Measurements from ENCODE around the gene FGA.
"Not testable (repeated sequence)": the region's sequence is repeated elsewhere in the genome, so short reads cannot be mapped to it uniquely, and the experiment has no call there.

FGA gene

GRCh38 chr4:154608361-154609252, 18.1 kb upstream of the FGA start:
- DNase-seq: no peak

DNA sequence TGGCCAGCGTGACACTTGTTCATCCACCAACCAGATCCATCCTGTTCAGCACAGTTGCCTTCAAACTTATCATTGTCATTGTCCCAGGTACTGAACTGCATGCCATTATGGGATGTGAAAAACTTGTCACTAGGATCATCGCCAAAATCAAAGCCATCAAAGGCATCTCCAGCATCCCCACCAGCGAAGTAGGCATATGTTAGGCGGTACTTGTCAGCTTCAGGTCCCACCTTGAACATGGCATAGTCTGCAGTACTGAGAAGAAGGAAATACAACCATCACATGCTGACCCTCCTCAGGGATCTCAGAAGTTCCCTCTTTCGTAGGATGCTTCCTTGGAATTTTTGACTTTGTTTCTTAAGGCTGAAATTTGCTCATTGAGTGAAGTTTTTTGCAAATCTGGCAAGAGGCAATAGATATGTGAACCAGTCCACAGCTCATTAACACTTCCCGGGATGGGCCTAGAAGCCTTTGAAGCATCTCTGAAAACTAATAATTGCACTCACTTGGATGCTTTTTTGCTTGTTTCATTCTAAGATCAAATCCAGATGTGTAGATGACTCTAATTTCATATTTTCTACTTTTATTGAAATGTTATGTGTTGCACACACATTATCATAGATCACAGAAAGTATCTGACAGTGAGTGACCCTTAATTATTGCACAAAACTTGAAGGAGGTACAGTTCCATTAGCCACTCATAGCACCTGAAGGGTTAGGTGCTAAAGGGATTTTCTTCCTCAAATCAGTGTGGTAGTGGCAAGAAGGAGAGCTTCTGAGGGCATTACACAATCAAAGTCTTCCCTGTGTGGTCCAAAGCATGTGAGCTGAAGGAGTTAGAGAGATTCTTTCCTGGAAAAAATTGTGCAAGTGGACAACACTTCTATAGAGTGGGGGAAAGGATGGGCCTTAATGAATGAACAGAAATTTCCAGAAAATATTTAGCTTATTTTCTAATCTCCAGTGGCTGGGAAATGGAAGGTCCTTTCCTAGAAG, 16.5 kb upstream of the FGA start:
- DNase-seq: no peak

- no peak for DNase-seq
Observed at GRCh38 chr4:154604696-154605200, 14.2 kb upstream of the FGA start.

DNA sequence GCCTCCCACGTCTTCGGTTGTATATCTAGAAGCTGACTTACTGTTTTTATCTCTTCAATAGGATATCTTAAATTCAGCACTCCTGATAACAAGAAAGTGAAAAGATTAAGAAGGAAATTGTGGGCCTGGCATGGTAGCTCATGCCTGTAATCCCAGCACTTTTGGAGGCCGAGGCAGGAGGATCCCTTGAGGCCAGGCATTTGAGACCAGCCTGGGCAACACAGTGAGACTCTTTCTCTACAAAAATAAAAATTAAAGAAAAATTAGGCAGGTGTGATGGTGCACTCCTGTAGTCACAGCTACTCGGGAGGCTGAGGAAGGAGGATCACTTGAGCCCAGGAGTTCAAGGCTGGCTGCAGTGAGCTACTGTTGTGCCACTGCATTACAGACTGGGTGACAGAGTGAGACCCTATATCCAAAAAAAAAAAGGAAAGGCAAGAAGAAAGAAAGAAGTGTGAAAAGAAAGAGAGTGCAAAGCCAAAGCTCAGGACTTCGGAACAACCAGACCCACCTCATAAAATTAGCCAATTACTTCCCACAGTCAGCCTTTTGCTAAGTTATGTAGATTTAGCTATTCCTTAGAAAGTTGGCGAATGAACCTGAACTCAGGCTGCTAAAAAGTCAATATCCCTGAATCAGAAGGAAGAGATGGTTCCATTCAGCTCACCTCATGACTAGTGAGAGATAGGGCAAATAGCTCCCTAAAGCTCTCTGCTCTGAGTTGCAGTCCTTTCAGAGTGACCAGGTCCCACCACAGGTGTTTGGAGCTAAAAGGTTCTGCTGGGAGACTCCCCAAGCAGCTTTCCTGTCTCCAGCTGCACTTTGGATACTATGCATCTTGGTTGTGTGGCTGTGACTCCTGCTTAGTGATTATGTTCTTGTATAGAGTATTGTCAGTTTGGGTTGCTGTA, 12.7 kb upstream of the FGA start:
- DNase-seq: no peak

GRCh38 chr4:154602404-154603020, 12.0 kb upstream of the FGA start:
- DNase-seq: no peak

DNA sequence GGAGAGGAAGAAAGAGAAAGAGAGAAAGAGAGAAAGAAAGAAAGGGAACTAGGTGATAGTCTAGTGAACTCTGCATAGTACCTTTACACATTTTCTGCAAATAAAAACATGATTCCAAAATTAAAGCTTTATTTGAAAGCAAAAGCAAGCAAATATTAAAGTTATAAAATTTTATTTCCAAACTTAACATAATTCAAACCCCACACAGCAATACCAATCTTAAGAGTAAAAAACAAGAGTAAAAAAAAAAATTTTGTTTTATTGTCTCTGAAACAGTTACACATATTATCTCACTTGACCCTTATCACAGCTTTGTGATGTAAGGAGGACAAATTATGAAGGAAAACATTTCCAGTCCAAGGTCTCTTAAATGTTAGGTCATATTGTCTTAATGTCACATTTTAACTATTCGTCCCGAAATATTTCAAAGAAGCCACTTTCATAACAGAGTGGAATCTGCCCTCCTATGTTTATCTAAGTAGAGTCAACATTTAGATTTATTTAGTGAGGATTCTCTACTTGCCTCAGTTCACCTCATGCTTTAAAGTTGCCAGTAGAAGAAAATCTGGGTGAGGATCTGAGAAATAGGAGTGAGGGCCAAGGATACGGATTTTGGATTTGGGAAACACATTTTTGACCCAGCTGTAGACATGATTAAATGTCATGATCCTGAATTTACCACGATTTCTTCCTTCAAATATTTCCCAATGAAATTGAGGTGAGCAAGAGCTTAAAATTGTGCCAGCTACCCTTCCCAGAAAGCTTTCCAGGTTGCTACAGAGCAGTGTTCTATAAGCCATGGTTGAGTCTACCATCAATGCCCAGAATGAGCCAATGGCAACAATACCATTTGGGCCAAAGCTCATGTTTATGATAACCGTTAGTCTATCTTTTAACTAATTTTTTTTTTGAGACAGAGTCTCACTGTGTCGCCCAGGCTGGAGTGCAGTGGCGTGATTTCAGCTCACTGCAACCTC, 7.5 kb upstream of the FGA start:
- DNase-seq: no peak

- not testable (repeated sequence) for DNase-seq
Observed at GRCh38 chr4:154597281-154597680, 6.7 kb upstream of the FGA start.

GRCh38 chr4:154595807-154596206, 5.3 kb upstream of the FGA start:
- no peak for DNase-seq

DNA sequence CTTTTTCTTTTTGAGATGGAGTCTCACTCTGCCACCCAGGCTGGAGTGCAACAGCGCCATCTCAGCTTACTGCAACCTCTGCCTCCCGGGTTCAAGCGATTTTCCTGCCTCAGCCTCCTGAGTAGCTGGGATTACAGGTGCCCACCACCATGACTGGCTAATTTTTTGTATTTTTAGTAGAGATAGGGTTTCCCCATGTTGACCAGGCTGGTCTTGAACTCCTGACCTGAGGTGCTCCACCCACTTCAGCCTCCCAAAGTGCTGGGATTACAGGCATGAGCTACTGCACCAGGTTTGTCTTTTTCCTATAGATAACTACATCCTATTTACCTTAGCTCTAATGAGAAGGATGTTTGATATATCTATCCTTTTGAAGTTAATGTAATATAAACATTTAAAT, 3.8 kb upstream of the FGA start:
- not testable (repeated sequence) for DNase-seq

DNA sequence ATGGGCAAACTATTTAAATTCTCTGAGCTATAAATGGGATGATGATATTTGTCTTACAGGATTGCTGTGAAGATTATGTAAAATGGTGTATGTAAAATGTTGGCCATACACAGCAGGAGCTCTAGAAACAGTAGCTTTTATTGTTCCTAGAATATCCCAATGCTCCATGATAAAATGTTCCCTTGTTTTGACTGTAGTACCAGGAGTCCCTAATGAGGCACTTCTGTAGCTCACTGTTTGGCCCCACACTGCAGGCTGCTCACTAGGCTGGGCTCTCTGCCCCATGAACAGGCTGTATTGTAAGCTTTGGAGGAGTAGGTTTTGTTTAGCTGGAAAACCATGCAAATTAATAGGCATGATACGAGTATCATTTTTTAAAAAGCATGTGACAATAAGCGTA, 3.3 kb upstream of the FGA start:
- DNase-seq: peak in 33 of 56 donors; percentile 1 to 66 (median 22)

GRCh38 chr4:154591890-154592289, 1.3 kb upstream of the FGA start:
- no peak for DNase-seq

- no peak for DNase-seq
Observed at GRCh38 chr4:154589296-154590197, 995 bp downstream of the FGA start.

GRCh38 chr4:154588198-154588597, 2.3 kb downstream of the FGA start:
- no peak for DNase-seq

GRCh38 chr4:154586296-154587033, 4.1 kb downstream of the FGA start:
- no peak for DNase-seq

DNA sequence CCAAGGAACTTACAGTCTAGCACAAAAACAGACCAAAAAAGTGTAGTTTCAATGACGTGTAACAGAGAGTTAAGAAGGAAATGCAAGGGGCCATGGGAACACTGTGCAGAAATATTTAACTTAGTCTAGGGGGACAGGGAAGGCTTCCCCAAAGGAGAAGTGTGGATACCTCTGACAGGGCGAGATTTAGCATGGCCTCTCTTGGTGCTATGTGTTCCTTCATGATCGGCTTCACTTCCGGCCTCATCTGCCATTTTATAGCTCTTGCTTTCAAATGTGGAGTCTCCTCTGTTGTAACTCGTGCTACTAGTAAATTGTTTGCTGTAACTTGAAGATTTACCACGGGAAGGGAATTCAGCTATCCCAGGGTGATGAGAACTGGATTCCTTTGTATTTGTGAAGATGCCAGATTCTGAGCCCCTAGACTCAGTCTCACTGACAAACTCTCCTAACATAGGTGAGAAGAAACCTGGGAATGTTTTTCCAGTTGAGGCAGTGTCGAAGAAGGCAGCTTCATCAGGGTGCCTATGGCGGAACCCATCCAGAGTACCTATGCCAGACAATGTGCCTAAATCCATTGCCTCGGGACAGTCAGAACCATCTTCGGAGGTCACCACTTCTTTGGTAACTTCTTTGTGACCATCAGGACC, 5.0 kb downstream of the FGA start:
- no peak for DNase-seq

DNA sequence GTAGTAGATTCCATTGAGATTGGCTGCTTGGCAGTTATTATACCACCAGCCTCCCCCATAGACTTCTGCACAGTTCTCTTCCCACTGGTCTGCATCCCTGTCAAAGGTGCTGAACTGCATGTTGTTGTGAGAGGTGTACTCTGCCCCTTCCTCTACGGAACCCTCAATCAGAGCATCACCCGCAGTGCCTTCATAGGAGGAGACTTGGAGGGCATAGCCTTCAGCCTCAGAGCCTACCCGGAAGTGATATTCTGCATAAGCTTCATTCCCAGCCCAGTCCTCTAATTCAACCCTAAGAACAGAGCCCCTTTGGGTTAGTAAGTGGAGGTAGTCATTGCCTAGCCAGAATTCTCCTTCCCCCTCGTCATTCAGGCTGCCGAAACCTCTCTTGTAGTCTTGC, 6.3 kb downstream of the FGA start:
- no peak for DNase-seq

DNA sequence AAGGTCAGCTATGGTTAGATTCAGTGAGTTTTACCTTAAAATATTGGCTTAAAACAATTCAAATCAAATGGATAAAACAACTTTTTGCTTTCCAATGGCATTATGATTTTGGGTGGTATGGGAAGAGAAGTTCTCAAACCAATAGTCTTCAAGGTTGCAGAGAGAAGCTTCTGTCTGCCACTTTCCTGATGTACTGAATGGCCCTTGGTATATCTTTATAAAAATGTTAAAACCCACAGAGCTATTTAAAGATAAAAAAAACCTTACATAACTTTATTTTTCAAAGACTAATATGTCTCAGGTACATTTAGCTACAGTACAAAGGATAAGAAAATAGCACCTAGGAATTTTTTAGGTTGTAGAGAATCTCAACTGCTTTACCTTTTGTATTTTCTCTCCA, 6.9 kb downstream of the FGA start:
- no peak for DNase-seq
